Tibial nerve (tissue), 4 donors: ENCODE measurements around the gene TNNI3K. TPM values are rescaled to one million over a fixed set of nuclear protein-coding genes. Genes with fewer than 3 reads are reported as not detected.

Source experiments
- DNase-seq, 2 donors: peaks; one replicate each; pipeline ENCODE4 v3.0.0-alpha.2; 2019; ENCODE audit warnings: low spot score in 2 of 2
- H3K27ac ChIP-seq, 4 donors: fragments of 200-600 bp; sonication (generic) in 3 of 4; one replicate each; pipeline ENCODE4 v1.5.1; 2017 to 2019; ENCODE audit warnings: mild to moderate bottlenecking in 1 of 4
- H3K27me3 ChIP-seq, 2 donors: fragments of 200-600 bp; sonication (generic) in 1 of 2; one replicate each; pipeline versions ENCODE4 v1.5.1 to v1.6.0; 2017 to 2019
- H3K36me3 ChIP-seq, 3 donors: fragments of 200-600 bp; sonication (generic); one replicate each; pipeline ENCODE4 v1.5.1; 2018 to 2019
- H3K4me1 ChIP-seq, 4 donors: fragments of 200-600 bp; sonication (generic) in 3 of 4; one replicate each; pipeline ENCODE4 v1.5.1; 2017 to 2019
- H3K4me3 ChIP-seq, 4 donors: fragments of 200-600 bp; sonication (generic) in 3 of 4; one replicate each; pipeline ENCODE4 v1.5.1; 2017 to 2019; ENCODE audit warnings: mild to moderate bottlenecking in 1 of 4, moderate library complexity in 1 of 4
- H3K9me3 ChIP-seq, 4 donors: fragments of 200-600 bp; sonication (generic) in 3 of 4; one replicate each; pipeline ENCODE4 v1.5.1; 2017 to 2019
- EP300 ChIP-seq, 2 donors: sonication (generic); formaldehyde crosslinking; IDR thresholded peaks; one replicate each; pipeline ENCODE4 v1.6.1; 2017; ENCODE audit warnings: antibody characterized with exemption in 2 of 2, mild to moderate bottlenecking in 1 of 2
- POLR2A ChIP-seq, 2 donors: fragments of 450-650 bp; IDR thresholded peaks; one replicate each; pipeline ENCODE4 v1.6.1; 2017; ENCODE audit warnings: antibody characterized with exemption in 2 of 2, mild to moderate bottlenecking in 2 of 2, moderate library complexity in 2 of 2
- WGBS, 2 donors: methylation state at CpG; one replicate each; pipeline ENCODE4 v1.1.5; 2018; 5-methylcytosine and 5-hydroxymethylcytosine counted together
- total RNA-seq, 4 donors: library from RNA; depleted of rRNA; stranded (reverse); fragments of >200 nt; gene quantifications; one replicate each; pipeline ENCODE4 v1.1.0, GENCODE V29; 2016
- TF ChIP-seq, protein P1 (sequence below), 5 experiments: fragments of 200-600 bp in 3 of 5; fragments of 450-650 bp in 2 of 5; sonication (generic) in 3 of 5; IDR thresholded peaks; one replicate each; pipeline ENCODE4 v1.5.1; 2016 to 2019; ENCODE audit warnings: antibody characterized with exemption in 5 of 5, mild to moderate bottlenecking in 3 of 5, moderate library complexity in 2 of 5

The TNNI3K gene
- total RNA-seq, 4 donors from 2014 or later, result 2.2 to 4.6 (median 4.0) TPM

DNA sequence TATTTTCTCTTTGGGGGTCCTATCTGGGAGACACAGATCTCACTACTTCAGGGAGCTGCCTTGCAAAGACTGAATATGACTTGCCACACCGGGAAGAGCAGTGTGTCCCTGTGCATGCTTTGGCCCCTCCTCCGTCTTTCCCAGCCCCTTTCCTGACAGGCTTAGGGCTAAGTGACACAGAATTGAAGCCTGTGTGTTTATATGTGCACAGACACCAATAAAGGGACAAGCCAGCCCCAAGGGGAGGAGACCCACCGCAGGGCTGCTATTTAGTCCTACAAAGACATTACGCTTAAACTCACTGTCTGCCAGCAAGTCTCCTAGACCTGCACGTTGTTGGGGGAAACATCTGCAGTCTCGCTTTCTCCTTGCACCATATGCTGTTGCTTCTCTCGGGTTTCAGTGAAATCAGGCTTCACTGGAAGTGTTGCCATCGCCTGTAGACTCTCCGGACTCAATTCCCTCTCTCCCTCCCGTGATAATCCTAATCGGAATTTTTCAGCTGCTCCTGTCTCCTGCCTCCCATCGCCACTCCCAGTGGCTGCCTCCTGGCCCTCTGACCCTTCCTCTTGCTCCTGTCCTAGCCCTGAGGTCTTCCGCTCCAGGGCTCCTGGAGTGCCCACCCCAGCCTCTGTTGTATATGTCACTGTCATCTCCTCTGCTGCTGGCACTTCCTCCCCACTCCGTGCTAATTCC, 335.8 kb downstream of the TNNI3K start:
- H3K4me3 ChIP-seq, result no peak overlapping the region
- no peaks in the 10 kb centered on the region for H3K4me1 ChIP-seq
- H3K27me3 ChIP-seq, result no peaks in the 10 kb centered on the region
- no peak overlapping the region for H3K27ac ChIP-seq
- no peaks in the 10 kb centered on the region for H3K9me3 ChIP-seq
- 32 to 40% methylated on average over 14 of the region's 14 CpGs for WGBS, 2 donors
- no peaks in the 10 kb centered on the region for H3K36me3 ChIP-seq
- DNase-seq, result no peak
- no peak for TF ChIP-seq EP300 (IDR thresholded peaks at IDR 0.05)
- no peak for TF ChIP-seq POLR2A (IDR thresholded peaks at IDR 0.05)
- TF ChIP-seq, protein P1, sequence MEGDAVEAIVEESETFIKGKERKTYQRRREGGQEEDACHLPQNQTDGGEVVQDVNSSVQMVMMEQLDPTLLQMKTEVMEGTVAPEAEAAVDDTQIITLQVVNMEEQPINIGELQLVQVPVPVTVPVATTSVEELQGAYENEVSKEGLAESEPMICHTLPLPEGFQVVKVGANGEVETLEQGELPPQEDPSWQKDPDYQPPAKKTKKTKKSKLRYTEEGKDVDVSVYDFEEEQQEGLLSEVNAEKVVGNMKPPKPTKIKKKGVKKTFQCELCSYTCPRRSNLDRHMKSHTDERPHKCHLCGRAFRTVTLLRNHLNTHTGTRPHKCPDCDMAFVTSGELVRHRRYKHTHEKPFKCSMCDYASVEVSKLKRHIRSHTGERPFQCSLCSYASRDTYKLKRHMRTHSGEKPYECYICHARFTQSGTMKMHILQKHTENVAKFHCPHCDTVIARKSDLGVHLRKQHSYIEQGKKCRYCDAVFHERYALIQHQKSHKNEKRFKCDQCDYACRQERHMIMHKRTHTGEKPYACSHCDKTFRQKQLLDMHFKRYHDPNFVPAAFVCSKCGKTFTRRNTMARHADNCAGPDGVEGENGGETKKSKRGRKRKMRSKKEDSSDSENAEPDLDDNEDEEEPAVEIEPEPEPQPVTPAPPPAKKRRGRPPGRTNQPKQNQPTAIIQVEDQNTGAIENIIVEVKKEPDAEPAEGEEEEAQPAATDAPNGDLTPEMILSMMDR (IDR thresholded peaks at IDR 0.05), result no peak

DNA sequence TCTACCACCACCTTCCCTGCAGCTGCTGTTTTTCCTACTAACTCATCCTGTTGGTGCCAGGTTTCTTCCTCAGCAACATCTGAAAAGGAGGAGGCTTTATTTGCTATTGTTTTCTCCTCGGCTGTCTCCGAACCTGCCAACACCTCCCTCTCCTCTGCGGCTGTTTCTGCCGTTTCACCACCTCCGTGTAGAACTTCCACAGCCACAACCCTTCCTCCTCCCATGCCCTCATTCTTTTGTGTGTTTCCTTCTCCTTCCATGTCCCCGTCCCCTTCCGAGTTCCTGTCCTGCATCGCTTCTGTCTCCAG, 336.3 kb downstream of the TNNI3K start:
- DNase-seq, result no peak
- no peaks in the 10 kb centered on the region for H3K27me3 ChIP-seq

DNA sequence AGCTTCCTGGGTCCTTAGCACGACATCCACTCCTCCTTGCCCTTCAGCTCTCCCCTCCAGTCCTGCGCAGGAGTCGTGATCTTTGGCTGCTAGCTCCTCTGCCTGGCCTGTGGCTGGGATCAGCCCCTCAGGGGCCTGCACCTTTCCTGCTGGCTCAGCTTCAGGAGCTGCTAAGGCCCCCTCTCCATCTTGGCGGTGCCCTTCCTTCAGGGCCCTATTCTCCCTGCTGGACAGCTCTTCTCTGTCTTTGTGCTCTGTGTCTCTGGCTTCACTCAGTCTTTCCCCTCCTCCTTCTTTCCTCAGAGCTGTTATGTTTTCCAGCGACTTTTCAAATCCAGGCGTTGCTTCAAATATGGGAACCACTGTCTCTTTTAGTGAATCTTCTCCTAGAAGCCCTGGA, 336.7 kb downstream of the TNNI3K start:
- Histone ChIP-seq H3K36me3 (no peaks in the 10 kb centered on the region), H3K27ac (no peak overlapping the region), H3K27me3 (no peaks in the 10 kb centered on the region), H3K4me3 (no peak overlapping the region), H3K4me1 (no peaks in the 10 kb centered on the region), H3K9me3 (no peaks in the 10 kb centered on the region)
- no peak for DNase-seq
- TF ChIP-seq, protein P1 (IDR thresholded peaks at IDR 0.05), result no peak
- no peak for TF ChIP-seq EP300 (IDR thresholded peaks at IDR 0.05)
- TF ChIP-seq POLR2A (IDR thresholded peaks at IDR 0.05), result no peak
- WGBS, 2 donors, result 68 to 72% methylated on average over 6 of the region's 6 CpGs

More for the DNA sequence above, 336.3 kb downstream of the TNNI3K start:
- Histone ChIP-seq H3K9me3 (no peaks in the 10 kb centered on the region), H3K36me3 (no peaks in the 10 kb centered on the region), H3K4me3 (no peak overlapping the region), H3K4me1 (no peaks in the 10 kb centered on the region), H3K27ac (no peak overlapping the region)
- WGBS, 2 donors, result 47 to 70% methylated on average over 8 of the region's 8 CpGs
- TF ChIP-seq POLR2A (IDR thresholded peaks at IDR 0.05) (no peak), EP300 (IDR thresholded peaks at IDR 0.05) (no peak)
- TF ChIP-seq, protein P1 (IDR thresholded peaks at IDR 0.05), result no peak

DNA sequence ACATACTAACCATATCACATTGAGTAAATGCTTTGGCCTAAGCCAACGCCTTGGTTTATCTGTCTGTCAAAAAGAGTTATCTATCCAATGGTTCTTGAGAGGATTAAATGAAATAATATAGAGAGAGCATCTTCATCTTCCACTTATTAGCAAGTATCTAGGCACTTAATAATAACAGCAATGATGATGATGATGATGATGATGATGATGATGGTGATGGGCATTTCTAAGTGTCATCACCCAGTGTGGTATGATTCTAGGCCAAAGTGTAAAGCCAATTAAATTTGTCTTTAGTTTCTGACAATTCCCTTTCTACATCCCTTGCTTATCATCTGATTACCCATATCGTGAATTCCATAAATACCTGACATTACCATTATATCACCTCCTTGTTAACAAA, 342.9 kb downstream of the TNNI3K start:
- Histone ChIP-seq H3K4me3 (no peak overlapping the region), H3K9me3 (no peaks in the 10 kb centered on the region), H3K36me3 (no peaks in the 10 kb centered on the region), H3K4me1 (no peaks in the 10 kb centered on the region), H3K27ac (no peak overlapping the region), H3K27me3 (no peaks in the 10 kb centered on the region)
- no peak for DNase-seq
- no peak for TF ChIP-seq EP300 (IDR thresholded peaks at IDR 0.05)
- TF ChIP-seq, protein P1 (IDR thresholded peaks at IDR 0.05), result no peak
- WGBS, 2 donors, result 89 to 93% methylated on average over 2 of the region's 2 CpGs

DNA sequence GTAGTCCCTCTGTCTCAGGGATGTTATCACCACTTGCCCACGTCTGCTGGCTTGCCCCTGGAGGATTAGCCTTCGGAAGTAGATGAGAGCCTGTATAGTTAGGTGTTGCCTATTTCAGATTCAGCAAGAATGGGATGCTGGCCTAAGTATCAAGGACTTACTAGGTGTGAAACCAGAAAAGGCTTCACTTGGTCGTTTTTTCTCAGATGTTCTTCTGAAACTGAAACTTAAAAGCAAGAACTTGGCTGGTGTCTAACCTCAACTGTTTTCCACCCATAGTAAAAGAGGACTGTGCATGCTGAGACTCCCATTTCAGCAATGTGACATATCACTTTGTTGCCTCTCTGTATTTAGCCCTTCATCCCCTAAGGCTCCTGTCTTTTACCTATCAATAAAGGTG, 344.2 kb downstream of the TNNI3K start:
- Histone ChIP-seq H3K36me3 (no peaks in the 10 kb centered on the region), H3K9me3 (no peaks in the 10 kb centered on the region), H3K4me3 (no peak overlapping the region), H3K27me3 (no peaks in the 10 kb centered on the region), H3K4me1 (no peaks in the 10 kb centered on the region), H3K27ac (no peak overlapping the region)
- DNase-seq, result no peak
- TF ChIP-seq EP300 (IDR thresholded peaks at IDR 0.05) (no peak), POLR2A (IDR thresholded peaks at IDR 0.05) (no peak)
- TF ChIP-seq, protein P1 (IDR thresholded peaks at IDR 0.05), result no peak
- WGBS, 2 donors, result 63 to 66% methylated on average over 3 of the region's 3 CpGs
